Cardiac muscle cell (in vitro differentiated cells and primary cell): ENCODE measurements around the gene USP10. TPM values are rescaled to one million over a fixed set of nuclear protein-coding genes. Genes with fewer than 3 reads are reported as not detected.
"Not testable (repeated sequence)": the region's sequence is repeated elsewhere in the genome, so short reads cannot be mapped to it uniquely, and the experiment has no call there.

ENCODE experiments used
- DNase-seq, 2 donors: peaks; one replicate each; pipeline versions ENCODE4 v3.0.0 to v3.0.0-alpha.2; 2010 to 2017; ENCODE audit warnings: low read depth in 1 of 2, low spot score in 1 of 2
- H3K27ac ChIP-seq: fragments of 200-600 bp; sonication (generic); 2 replicates; pipeline ENCODE4 v1.5.1; 2016
- H3K27me3 ChIP-seq: fragments of 200-600 bp; sonication (generic); 2 replicates; pipeline ENCODE4 v1.6.0; 2016; ENCODE audit warnings: control low read depth
- H3K36me3 ChIP-seq: fragments of 200-600 bp; sonication (generic); 2 replicates; pipeline ENCODE4 v1.5.1; 2016; ENCODE audit warnings: control low read depth
- H3K4me1 ChIP-seq: fragments of 200-600 bp; sonication (generic); 2 replicates; pipeline ENCODE4 v1.8.1; 2017; ENCODE audit warnings: low read depth, mild to moderate bottlenecking, mixed run types
- H3K4me3 ChIP-seq: fragments of 200-600 bp; sonication (generic); 2 replicates; pipeline ENCODE4 v1.5.1; 2016; ENCODE audit warnings: mild to moderate bottlenecking
- H3K9me3 ChIP-seq: fragments of 200-600 bp; sonication (generic); 2 replicates; pipeline ENCODE4 v1.5.1; 2017; ENCODE audit warnings: low read depth, mild to moderate bottlenecking, control low read depth
- CTCF ChIP-seq: IDR thresholded peaks from 2 replicates; pipeline ENCODE4 v1.5.1; 2012; ENCODE audit warnings: low read depth, mild to moderate bottlenecking, low read length
- polyA plus RNA-seq: library from polyadenylated mRNA; unstranded; fragments of >200 nt; fragmentation: Nextera tagmentation; extraction: Ambion mirVana; gene quantifications from 2 replicates; pipeline ENCODE4 v1.2.1, GENCODE V29; 2016
- total RNA-seq: library from RNA; depleted of rRNA; stranded (reverse); fragments of >200 nt; gene quantifications from 2 replicates; pipeline ENCODE4 v1.2.3, GENCODE V29; 2016

The USP10 gene
- total and polyA plus RNA-seq, 2 experiments from 2014 or later = 91.9 to 100.0 TPM

- Histone ChIP-seq H3K4me1 (peaks cover 23% of the 10 kb centered on the region), H3K27ac (peak overlapping the region; percentile 40), H3K27me3 (no peaks in the 10 kb centered on the region), H3K36me3 (peaks cover 6% of the 10 kb centered on the region), H3K4me3 (no peak overlapping the region), H3K9me3 (no peaks in the 10 kb centered on the region)
- no peak for TF ChIP-seq CTCF
- DNase-seq = no peak
These were observed 30.0 kb downstream of the USP10 start for GRCh38 chr16:84729716-84730320.

GRCh38 chr16:84730406-84731106 is 30.8 kb downstream of the USP10 start:
- peak; percentile 53 to 93 for DNase-seq
- Histone ChIP-seq H3K9me3 (no peaks in the 10 kb centered on the region), H3K27me3 (no peaks in the 10 kb centered on the region), H3K4me1 (peaks cover 22% of the 10 kb centered on the region), H3K4me3 (no peak overlapping the region), H3K36me3 (peaks cover 6% of the 10 kb centered on the region), H3K27ac (peak overlapping the region; percentile 40)
- TF ChIP-seq CTCF = no peak

- H3K9me3 ChIP-seq, H3K36me3 ChIP-seq, DNase-seq, H3K4me3 ChIP-seq, H3K27me3 ChIP-seq, H3K27ac ChIP-seq: not testable (repeated sequence)
- peaks cover 18% of the 10 kb centered on the region for H3K4me1 ChIP-seq
These were observed 32.5 kb downstream of the USP10 start for GRCh38 chr16:84732332-84732673.

- Histone ChIP-seq H3K9me3 (no peaks in the 10 kb centered on the region), H3K36me3 (peaks cover 6% of the 10 kb centered on the region), H3K4me3 (no peak overlapping the region), H3K27me3 (no peaks in the 10 kb centered on the region), H3K27ac (no peak overlapping the region), H3K4me1 (peaks cover 18% of the 10 kb centered on the region)
- DNase-seq = no peak
- no peak for TF ChIP-seq CTCF
These were observed 33.0 kb downstream of the USP10 start for GRCh38 chr16:84732674-84733352.

- TF ChIP-seq CTCF = no peak
- H3K9me3 ChIP-seq = no peaks in the 10 kb centered on the region
These were observed 36.2 kb downstream of the USP10 start for GRCh38 chr16:84735849-84736586.

More at GRCh38 chr16:84735849-84736586, 36.2 kb downstream of the USP10 start:
- peak in 1 of 2 donors; percentile 54 for DNase-seq
- Histone ChIP-seq H3K4me1 (peaks cover 10% of the 10 kb centered on the region), H3K27me3 (no peaks in the 10 kb centered on the region), H3K36me3 (peaks cover 6% of the 10 kb centered on the region), H3K27ac (no peak overlapping the region), H3K4me3 (no peak overlapping the region)
